ENCODE data around the gene CDC42EP4. TPM values are rescaled to one million over a fixed set of nuclear protein-coding genes. Genes with fewer than 3 reads are reported as not detected.

The CDC42EP4 gene
- total RNA-seq, 4 donors from 2014 or later, result 33.8 to 127 (median 97.8) TPM

DNA sequence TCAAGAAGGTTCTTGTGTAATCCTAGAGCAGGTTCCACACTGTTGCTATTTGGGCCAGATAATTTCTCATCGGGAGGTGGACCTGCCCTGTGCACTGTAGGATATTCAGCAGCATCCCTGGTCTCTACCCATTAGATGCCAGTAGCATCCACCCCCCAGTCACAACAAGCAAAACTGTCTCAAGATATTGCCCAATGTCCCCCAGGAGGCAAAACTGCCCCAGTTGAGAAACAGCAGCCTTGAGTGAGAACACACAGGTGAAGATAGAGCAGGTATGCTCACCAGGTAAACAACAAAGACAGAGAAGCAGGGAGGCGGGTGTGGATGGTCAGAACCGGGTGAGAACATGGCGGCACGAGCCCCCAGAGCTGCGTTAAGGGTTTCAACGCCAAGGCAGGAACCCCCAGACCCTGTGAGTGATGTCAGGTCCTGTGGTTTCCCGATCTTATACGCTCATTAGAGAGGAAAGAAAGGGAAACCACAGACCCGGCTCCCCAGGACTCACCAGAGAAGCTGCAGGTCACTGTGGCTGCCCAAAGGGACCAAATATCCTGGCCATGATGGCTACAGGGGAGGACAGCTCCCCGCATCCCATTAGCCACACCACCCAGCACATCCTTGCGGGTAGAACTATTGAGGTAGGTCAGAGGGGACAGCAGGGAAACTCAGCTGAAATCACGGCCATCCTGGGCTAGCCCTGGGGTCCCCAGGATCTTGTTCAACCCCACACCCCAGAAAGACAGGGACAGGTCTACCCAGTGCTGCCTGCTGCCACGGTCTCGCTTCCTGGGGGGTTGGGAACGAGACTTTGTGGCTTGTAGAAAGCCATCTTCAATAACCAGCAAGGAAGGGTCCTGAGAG lies 21.2 kb downstream of the CDC42EP4 start:
- Histone ChIP-seq H3K27me3 (no peaks in the 10 kb centered on the region), H3K36me3 (peaks cover 0 to 7% (median 0%) of the 10 kb centered on the region in 3 donors), H3K4me1 (peaks cover 0 to 89% (median 30%) of the 10 kb centered on the region in 4 donors), H3K27ac (peak overlapping the region; percentile 52 to 87 (median 77)), H3K4me3 (peak overlapping the region in 2 of 4 donors; percentile 0 to 14), H3K9me3 (no peaks in the 10 kb centered on the region)
- TF ChIP-seq POLR2A (IDR thresholded peaks at IDR 0.05) (no peak), CTCF (IDR thresholded peaks at IDR 0.05) (no peak)
- DNase-seq, result no peak

DNA sequence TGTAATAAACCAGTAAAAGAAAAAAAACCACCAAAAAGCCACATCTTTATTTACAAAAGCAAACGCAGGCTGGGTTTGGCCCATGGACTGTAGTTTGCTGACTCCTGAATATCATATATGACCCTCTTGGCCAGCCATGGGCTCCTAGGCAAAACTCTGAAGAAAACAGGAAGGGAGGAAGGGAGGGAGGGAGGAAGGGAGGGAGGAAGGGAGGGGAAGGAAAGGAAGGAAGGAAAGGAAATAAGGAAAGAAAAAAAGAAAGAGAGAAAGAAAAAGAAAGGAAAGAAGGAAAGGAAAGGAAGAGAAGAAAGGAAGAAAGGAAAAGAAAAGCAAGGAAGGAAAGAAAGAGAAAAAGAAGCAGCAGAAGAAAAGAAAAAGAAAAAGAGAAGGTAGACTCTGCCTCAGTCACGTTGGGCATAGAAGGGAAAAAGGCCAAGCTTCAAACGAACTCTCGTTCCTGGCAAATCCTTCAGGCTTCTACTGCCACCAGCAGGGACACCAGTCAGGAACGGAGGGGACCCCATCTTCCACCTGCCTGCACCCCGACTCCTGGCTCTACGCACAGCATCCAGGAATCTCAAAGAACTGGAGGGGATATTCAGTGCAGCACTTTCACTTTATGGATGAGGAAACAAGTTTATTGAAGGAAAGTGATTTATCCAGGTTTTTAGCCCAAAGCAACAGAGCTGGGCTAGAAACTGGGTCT lies 22.1 kb downstream of the CDC42EP4 start:
- Histone ChIP-seq H3K27me3 (no peaks in the 10 kb centered on the region), H3K4me3 (peak overlapping the region in 1 of 4 donors; percentile 14), H3K27ac (peak overlapping the region; percentile 52 to 92 (median 77)), H3K4me1 (peaks cover 0 to 87% (median 30%) of the 10 kb centered on the region in 4 donors), H3K9me3 (no peaks in the 10 kb centered on the region), H3K36me3 (peaks cover 0 to 17% (median 0%) of the 10 kb centered on the region in 3 donors)
- DNase-seq, result no peak
- peak in 1 of 6 experiments; percentile 6 for TF ChIP-seq CTCF (IDR thresholded peaks at IDR 0.05)
- TF ChIP-seq POLR2A (IDR thresholded peaks at IDR 0.05), result no peak

GRCh38 chr17:73288534-73289302 lies 23.1 kb downstream of the CDC42EP4 start:
- H3K36me3 ChIP-seq, result peaks cover 0 to 25% (median 0%) of the 10 kb centered on the region in 3 donors

DNA sequence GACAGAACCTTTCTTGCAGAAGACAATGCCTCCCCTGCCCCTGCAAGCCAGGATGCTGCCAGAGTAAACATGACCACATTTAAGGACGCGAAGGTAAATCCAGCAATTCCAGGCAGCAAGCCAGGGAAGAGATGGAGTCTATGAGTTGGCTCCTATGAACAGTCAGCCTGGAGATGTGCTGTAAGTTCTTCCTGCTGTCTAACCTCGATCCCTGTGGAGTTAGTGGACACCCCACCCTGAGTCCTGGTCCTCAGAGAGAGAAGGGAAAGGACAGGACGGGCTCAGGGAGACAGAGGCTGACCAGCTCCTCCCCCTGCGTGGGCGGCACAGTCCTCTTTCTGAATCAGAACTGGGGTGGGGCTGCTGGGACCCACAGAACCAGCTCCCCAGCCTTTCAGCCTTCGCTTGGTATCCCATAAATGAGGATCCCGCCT lies 24.9 kb downstream of the CDC42EP4 start:
- no peak for DNase-seq
- H3K36me3 ChIP-seq, result peaks cover 0 to 31% (median 0%) of the 10 kb centered on the region in 3 donors
- no peak overlapping the region for H3K4me3 ChIP-seq
- H3K4me1 ChIP-seq, result peaks cover 0 to 66% (median 21%) of the 10 kb centered on the region in 4 donors
- H3K9me3 ChIP-seq, result no peaks in the 10 kb centered on the region
- H3K27ac ChIP-seq, result peak overlapping the region in 3 of 4 donors; percentile 2 to 46 (median 8)
- H3K27me3 ChIP-seq, result no peaks in the 10 kb centered on the region
- no peak for TF ChIP-seq POLR2A (IDR thresholded peaks at IDR 0.05)
- no peak for TF ChIP-seq CTCF (IDR thresholded peaks at IDR 0.05)

More at GRCh38 chr17:73288534-73289302, 23.1 kb downstream of the CDC42EP4 start:
- Histone ChIP-seq H3K27me3 (no peaks in the 10 kb centered on the region), H3K4me1 (peaks cover 0 to 78% (median 30%) of the 10 kb centered on the region in 4 donors), H3K27ac (peak overlapping the region in 3 of 4 donors; percentile 71 to 92 (median 83)), H3K4me3 (peak overlapping the region in 1 of 4 donors; percentile 20), H3K9me3 (no peaks in the 10 kb centered on the region)
- TF ChIP-seq POLR2A (IDR thresholded peaks at IDR 0.05) (peak in 1 of 2 donors; percentile 7), CTCF (IDR thresholded peaks at IDR 0.05) (peak in 1 of 6 experiments; percentile 32)
- peak in 2 of 3 donors; percentile 87 to 88 for DNase-seq
